Measurements from ENCODE around the gene IGSF9.

The IGSF9 gene

GRCh38 chr1:159931795-159932173, 13.6 kb downstream of the IGSF9 start:
- no peak for DNase-seq (ENCODE audit: extremely low read depth, low read depth)

GRCh38 chr1:159931101-159931794, 14.2 kb downstream of the IGSF9 start:
- DNase-seq (ENCODE audit: extremely low read depth, low read depth) = no peak

More at GRCh38 chr1:159931795-159932173, 13.6 kb downstream of the IGSF9 start:
- no peak for TF ChIP-seq CTCF (IDR thresholded peaks at IDR 0.05; ENCODE audit: low read depth, low read length)

GRCh38 chr1:159930634-159931033, 14.8 kb downstream of the IGSF9 start:
- no peak for DNase-seq (ENCODE audit: extremely low read depth, low read depth)
- TF ChIP-seq CTCF (IDR thresholded peaks at IDR 0.05; ENCODE audit: low read depth, low read length) = no peak

More at GRCh38 chr1:159931101-159931794, 14.2 kb downstream of the IGSF9 start:
- TF ChIP-seq CTCF (IDR thresholded peaks at IDR 0.05; ENCODE audit: low read depth, low read length) = no peak

- no peak for DNase-seq (ENCODE audit: extremely low read depth, low read depth)
- no peak for TF ChIP-seq CTCF (IDR thresholded peaks at IDR 0.05; ENCODE audit: low read depth, low read length)
Observed at GRCh38 chr1:159930216-159930615, 15.2 kb downstream of the IGSF9 start.

GRCh38 chr1:159929155-159930051, 16.0 kb downstream of the IGSF9 start:
- TF ChIP-seq CTCF (IDR thresholded peaks at IDR 0.05; ENCODE audit: low read depth, low read length) = no peak

GRCh38 chr1:159928491-159929050, 16.8 kb downstream of the IGSF9 start:
- DNase-seq (ENCODE audit: extremely low read depth, low read depth) = no peak
- no peak for TF ChIP-seq CTCF (IDR thresholded peaks at IDR 0.05; ENCODE audit: low read depth, low read length)

More at GRCh38 chr1:159929155-159930051, 16.0 kb downstream of the IGSF9 start:
- DNase-seq (ENCODE audit: extremely low read depth, low read depth) = no peak
